ENCODE results near the gene CYP24A1.

Gene CYP24A1

DNA sequence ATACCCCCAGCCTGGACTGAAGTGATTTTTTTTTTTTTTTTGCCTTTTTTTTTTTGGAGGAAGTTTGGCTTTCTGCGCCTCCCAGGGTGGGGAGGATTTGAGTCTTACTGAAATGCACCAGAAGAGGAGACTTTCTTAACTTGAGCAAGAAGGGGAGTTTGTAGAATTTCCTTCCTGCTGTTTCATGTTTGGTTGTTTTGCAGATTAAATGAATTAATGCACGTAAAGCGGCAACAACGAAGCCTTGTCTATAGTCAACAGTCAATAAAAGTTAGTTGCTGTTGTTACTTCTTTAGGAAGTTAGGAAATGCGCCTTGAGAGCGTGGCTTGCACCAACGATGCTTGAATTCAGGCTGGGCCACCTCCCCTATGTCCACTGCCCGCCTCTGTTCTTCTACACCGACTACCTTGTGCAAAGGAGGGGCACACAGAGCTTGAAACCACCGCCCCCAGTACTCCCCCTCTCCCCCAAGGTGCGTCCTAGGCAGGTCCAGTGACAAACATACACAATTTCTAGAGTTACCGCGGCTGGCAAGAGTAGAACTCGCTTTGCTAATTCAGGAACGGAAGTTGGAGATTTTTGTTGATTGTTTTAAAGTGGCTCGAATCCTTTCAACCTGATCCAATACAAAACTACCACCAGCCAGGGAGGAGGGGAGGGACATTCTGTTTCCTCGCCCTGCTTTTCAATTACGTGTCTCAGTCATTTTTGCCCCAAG, 830 bp upstream of the CYP24A1 start:
- DNase-seq (ENCODE audit: low read depth in 2 of 2) = no peak

DNA sequence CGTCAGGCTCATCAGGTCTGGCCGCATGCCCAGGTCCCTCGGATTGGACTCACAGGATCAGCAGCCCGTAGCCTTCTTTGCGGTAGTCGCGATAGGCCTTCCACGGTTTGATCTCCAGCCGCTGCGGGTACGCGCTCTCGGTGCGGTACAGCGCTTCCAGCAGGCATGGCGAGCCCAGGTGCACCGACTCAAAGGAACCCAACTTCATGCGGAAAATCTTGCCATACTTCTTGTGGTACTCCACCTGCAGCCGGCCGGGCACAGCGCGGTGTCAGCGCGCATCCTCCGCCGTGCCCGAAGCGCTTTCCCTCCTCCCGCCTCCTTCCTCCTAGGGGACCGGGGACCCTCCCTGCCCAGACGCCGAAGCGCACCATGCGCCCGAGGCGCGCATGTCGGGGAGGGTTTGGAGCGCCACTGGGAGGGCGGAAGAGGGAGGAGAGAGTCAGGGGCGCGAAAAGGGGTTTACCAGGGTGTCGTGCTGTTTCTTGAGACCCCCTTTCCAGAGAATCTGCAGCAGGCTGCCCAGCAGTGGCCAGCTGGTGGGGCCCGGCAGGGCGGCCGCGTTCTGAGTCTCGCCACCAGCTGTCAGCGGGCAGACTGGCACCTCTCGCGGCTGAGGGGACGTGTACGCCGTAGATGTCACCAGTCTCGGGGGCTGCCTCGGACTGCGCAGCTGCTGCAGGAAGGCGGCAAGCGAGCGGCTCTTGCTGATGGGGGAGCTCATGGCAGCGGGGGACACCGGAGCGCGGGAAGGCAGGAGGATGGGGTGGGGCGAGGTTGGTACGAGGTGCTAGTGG, 732 bp downstream of the CYP24A1 start:
- DNase-seq (ENCODE audit: low read depth in 2 of 2) = no peak

DNA sequence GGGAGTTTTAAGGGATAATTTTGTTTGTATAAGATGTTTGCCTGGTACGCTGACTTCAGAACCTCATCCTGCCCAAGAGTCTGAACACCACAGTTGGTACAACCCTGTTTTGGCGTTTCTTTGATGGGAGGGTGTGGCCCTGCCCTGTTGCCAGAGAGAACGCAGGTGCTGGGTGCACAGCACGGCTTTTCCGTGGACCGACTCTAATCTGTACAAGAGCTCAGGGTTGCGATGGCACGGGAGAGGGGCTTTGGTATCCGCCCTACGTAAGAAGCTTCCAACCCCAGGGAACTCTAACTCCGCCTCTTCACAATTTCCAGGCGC, 1.3 kb downstream of the CYP24A1 start:
- DNase-seq (ENCODE audit: low read depth in 2 of 2) = no peak

DNA sequence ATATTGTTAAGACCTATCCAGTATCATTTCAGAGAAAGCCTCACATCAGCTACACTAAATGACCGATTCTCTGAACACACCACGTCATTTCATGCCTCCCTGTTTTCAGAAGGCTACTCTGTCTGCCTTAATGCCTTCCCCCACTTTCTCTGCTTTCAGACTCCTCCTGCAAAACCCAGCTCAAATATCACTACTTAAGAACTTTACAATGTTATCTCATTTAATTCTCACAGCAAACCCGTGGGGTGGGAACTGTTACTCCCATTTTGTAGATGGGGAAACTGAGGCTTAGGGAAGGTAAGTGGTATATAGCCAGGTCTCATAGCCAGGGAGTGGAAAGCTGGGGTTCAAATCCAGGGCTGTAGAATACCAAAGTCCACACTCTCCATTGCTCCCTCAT, 2.8 kb downstream of the CYP24A1 start:
- no peak for DNase-seq (ENCODE audit: low read depth in 2 of 2)

DNA sequence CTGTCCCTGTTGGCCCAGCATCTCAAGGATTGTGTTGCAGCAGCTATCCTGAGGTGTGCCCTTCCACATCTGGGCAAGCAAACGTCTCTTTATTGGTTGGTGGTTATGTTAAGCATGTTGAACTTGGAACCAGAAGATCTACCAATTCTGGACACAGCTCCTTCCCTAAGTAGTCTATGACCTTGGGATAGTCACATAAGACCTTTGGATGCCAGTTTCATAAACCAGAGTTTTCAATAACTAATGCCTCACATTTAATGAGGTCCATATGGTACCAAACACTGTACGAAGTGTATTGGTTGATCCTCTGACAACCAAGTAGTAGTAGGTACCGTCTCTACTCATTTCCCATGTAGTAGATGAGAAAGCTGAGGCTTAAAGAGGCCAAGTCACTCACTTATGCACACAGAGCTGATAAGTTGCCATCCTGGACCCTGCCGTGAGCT, 3.7 kb downstream of the CYP24A1 start:
- no peak for DNase-seq (ENCODE audit: low read depth in 2 of 2)

DNA sequence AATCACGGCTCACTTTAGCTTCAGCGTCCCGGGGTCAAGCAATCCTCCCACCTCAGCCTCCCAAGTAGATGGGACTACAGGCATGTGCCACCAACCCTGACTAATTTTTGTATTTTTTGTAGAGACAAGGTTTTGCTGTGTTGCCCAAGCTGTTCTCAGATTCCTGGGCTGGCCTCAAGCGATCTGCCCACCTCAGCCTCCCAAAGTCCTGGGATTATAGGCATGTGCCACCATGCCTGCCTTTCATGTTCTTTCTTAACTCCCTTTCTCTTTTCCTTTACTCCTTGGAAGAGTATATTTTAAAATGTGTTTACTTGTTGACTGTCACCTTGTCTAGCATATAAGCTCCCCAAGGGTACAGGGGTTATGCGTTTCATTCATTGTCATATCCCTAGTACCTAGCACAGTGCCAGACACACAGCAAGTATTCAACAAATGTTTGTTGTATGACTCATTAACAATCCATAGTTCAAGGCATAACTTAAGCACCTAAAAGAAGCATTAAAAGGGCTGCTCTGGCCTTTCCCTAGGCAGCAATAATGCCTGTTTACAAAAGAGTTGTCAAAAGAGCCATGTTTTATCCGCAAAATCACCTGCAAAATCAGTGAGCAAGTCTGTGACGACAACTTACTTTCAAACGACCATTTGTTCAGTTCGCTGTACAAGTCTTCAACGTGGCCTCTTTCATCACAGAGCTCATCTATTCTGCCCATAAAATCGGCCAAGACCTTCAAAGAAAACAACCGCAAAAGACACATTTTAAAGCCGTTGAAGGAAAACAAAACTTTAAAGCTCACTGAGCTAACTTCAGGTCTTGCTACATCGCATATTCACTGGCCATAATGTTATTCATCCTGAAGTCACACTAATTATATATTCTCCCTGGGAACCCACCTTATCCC, 4.6 kb downstream of the CYP24A1 start:
- no peak for DNase-seq (ENCODE audit: low read depth in 2 of 2)

DNA sequence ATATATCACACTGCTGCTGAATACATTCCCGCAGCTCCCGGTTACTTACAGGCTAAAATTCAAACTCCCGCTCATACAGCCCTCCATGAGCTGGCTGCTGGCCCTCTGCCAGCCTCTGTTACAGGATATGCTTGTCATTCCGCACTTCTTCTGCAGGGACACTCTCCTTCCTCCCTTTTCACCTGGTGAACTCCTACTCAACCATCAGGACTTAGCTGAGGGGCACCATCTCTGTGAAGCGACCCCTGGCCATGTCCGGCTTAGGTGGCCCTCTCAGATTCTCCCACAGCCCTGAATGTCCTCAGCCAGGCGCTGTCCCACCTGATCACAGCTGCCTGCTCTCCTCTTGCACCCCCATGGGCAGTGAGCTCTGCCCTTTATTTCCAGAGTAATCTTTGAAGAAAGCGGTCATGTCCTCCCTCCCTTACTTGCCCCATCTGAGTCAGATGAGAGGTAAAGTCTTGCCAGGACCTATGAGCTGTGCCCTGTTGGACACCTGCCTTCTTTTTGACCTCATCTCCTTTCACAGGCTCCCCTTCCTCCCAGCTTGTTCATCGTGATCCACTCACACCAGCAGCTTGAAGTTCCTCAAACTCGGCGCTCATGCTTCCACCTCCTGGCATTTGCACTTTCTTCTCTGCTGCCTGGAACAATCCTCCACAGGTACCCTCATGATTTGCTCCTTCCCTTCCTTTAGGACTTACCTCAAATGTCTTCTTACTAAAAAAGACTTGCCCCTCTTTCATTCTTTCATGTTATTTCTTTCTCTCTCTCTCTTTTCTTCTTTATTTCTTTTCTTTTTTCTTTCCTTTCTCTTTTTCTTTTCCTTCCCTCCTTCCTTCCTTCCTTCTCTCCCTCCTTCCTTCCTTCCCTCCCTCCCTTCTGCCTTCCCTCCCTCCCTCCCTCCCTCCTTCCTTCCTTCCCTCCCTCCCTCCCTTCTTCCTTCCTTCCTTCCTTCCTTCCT, 5.6 kb downstream of the CYP24A1 start:
- no peak for DNase-seq (ENCODE audit: low read depth in 2 of 2)

DNA sequence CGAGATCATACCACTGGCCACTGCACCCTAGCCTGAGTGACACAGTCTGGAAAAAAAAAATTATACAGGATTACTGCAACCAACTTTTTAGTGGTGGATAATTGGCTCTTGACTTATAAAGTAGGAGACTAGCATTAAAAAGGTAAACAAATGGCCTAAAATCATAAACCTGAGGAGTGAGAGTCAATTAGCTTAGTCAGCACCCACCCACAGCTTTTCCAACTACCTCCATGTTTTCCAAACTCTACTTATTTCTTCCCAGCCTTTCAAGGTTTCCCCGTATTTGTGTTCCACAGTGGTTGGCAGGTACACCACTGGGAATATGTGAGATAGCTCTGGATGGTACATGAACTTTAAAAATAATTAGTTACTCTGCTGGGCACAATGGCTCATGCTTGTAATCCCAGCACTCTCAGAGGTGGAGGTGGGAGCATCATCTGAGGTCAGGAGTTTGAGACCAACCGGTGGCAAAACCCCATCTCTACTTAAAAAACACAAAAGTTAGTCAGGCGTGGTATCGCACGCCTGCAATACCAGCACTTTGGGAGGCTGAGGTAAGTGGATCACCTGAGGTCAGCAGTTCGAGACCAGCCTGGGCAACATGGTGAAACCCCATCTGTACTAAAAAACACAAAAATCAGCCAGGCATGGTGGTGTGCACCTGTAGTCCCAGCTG, 6.7 kb downstream of the CYP24A1 start:
- no peak for DNase-seq (ENCODE audit: low read depth in 2 of 2)

DNA sequence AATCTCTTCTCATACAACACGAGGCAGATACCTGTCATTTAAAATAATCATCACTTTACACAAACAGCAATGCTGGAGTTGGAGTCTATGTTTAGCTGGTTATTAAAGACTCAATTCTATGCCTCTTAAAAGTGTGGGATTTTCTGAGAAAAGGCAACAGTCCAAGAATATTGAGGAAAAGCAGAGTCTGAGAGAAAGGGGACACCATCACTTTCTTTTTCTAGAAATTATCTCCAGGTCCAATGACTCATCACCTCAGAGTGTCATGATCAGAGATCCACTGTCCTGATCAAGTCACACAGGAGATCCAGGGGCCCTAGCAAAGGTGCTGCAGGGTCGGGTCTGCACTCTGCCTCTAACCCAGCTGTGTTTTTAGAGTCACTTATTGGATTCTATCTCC, 8.0 kb downstream of the CYP24A1 start:
- DNase-seq (ENCODE audit: low read depth in 2 of 2) = no peak

DNA sequence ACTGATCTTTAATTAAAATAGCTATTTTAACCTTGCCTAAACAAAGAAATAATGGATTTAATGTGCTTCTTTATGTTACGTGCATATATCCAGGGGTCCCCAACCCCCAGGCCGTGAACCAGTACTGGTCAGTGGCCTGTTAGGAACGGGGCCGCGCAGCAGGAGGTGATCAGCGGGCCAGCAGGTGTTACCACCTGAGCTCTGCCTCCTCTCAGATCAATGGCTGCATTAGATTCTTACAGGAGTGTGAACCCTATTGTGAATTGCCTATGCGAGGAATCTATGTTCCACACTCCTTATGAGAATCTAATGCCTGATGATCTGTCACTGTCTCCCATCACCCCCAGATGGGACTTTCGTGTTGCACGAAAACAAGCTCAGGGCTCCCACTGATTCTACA, 8.8 kb downstream of the CYP24A1 start:
- no peak for DNase-seq (ENCODE audit: low read depth in 2 of 2)

DNA sequence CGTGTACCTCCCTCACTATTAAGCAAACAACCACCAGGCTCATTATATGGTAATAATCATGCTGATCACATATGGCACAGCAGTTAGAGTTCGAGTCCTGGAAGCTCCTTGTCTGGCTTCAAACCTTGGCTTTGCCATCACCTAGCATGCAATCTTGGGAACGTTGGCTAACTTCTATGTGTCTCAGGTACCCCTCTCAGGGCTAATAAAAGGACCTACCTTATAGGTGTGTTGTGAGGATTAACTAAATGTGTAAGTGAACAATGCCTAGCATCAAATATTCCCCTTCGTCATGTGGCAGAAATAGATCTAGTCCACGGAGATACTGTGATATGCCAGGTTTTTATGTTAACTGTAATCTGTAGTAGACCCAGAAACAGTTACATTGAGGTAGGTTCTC, 10.4 kb downstream of the CYP24A1 start:
- no peak for DNase-seq (ENCODE audit: low read depth in 2 of 2)

DNA sequence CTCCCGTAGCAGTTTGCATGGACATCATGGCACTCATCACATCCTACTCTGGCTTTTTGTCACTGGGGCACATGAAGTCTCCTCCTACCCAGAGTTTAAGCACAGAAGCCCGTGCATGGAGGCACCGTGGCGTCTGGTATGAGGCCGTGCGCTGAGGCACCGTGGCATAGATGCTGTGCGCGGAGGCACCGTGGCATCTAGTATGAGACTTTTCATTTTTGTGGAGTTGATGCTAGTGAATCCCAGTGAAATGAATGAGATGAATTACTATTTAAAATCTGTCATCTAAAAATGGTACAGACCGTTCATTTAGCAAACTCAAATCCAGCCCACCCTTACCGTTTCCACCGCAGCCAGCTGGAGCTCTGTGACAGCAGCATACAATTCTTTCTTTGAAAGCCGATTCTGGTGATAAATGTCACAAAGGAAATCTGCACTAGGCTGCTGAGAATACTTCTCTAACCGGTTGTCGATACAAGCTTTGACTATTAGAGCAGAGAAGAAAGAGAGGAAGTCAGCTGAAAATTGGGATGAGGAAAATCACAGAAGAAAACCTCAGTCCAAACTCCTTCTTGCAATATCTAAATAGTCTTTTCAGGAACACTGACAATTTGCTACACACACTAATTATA, 11.3 kb downstream of the CYP24A1 start:
- DNase-seq (ENCODE audit: low read depth in 2 of 2) = no peak

DNA sequence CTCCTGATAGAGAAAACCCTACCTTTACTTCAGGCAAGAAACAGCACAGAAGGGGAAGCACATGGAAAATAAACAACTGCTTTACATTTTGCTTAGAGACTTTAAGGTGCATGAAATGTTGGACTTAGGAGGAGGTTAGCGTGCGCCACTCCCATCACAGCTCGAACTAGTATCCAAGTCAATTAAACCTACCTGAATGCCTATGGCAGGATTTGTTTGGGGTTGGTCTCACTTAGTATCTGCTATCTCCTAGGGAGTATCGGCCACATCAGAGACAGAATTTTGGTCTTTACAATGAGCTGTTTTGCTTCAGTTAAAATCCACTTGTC, 12.0 kb downstream of the CYP24A1 start:
- DNase-seq (ENCODE audit: low read depth in 2 of 2) = no peak

DNA sequence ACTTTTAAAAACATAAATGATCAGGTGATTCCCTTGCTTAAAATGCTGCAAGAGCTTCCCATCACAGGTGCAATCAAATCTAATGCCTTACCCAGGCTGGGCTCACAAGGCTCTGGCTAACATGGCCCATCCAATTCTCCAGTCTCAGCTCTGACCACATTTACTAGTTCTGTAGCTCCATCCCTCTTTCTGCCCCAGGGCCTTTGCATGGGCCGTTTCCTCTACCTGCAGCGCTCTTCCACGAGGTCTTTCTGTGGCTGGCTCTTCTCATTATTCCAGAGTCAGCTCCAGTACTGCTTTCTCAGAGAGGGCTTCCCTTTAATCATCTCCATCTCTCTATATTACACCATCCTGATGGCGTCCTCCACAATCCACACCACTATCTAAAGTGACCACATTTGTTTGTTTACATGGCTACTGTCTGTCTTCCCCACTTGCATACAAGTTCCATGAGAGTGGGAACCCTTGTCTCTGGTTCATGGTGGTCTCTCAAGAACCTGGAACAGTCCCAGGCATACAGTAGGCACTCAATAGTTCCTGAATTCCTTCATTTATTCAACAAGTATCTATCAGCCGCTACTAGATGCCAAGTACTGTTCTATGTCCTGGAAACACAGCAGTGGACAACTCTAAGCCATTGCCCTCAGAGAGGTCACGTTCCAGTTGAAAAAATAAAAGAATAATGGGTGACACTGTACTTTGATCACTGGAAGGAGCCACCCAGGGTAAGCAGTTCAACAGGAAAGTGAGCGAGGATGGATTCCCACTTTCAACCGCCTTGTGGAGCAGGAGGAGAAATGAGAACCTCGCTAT, 12.6 kb downstream of the CYP24A1 start:
- DNase-seq (ENCODE audit: low read depth in 2 of 2) = no peak

DNA sequence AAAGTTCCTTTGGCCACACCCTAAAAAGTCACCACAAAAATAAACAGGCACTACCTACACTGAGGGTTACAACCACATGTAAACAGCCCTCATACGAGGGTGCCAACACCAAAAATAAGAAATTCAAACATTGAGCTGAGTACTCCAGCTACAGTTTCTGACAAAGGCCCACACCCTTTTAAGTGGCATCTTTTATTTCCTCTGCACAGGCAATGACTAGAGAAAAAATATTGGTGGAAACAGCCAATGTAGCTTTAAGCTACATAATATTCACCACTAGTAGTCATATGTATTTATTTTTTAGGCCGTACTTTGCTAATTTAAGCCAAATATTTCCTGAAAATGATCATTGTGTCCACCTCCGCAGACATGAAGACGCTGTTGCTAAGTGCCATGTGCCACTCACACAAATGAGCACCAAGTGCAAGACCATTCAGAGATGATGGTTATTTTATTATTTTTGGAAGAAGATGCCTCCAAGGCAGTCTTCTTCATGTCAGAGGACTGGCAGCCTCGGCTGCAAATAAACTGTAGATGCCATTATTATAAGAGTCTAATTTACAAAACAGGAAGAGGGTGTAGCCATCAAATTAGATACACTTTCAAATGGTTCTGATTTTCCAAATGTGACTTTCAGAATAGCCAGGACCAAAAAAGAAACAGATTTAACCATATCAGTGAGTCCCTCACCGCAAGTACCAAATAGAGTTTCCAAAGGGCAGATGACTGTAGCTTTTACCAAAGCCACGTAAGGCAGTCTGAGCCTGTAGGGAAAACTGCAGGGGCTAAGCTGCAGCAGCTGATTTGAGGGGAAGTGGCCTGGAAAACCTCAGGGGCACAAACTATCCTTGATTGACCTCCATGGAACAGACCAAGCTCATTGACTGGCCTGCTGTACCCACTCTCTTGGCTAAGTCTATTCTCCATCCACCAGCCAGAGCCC, 13.4 kb downstream of the CYP24A1 start:
- no peak for DNase-seq (ENCODE audit: low read depth in 2 of 2)

DNA sequence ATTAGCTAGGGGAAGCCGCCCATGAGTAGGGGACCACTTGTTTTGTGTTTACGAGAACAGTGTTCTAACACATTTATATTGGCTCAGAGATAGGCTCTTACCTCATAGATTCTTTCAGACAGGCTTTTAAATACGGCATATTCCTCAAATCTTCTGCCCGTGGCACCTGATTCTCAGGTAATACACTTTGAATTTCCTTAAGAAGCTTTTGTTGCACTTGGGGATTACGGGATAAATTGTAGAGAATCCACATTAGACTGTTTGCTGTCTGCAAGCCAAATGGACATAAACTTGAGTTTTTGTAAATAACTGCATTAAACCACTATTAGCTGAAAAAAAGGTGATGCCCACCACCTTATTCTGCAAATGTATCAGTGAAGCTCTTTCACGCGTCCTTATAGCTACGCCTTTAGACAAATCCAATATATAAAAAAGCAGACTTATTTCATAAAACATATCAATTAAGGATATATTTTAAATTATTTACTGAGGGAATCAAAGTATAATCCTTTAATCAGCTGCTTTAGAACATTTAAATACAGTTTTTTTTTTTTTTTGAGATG, 14.8 kb downstream of the CYP24A1 start:
- DNase-seq (ENCODE audit: low read depth in 2 of 2) = no peak

DNA sequence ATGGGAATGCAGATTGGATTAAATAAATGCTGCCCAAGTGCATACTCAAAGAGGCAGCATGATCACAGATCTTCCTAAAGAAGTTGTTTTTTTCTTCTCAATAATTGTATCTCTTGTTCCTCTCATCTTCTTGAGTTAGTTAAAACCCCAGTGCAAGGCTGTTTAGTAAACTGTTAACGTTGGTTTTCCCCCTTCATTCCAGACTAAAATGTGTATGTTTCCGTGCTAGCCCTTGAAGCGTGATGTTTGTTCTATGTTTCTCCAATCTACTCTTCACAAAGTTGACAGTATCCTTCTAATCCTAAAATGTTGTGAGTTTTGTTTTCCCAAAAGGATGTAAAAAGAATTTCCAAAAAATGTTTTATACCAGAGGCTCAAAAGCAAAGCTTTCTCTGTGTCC, 15.6 kb downstream of the CYP24A1 start:
- no peak for DNase-seq (ENCODE audit: low read depth in 2 of 2)

Measured in fibroblast of skin of left biceps (primary cell).